Natural killer cell (primary cell): ENCODE data around the gene MYOZ1. TPM values are rescaled to one million over a fixed set of nuclear protein-coding genes. Genes with fewer than 3 reads are reported as not detected.

ENCODE experiments used
- ATAC-seq, 3 donors: fragments of 150-1000 bp in 2 of 3; fragments of 200-7000 bp in 1 of 3; cut with Tn5 transposase; 1 replicate in 1 of 3; 2 replicates in 2 of 3; pipeline ENCODE4 v1.10.0; 2021; ENCODE audit warnings: mild to moderate bottlenecking in 2 of 3, moderate library complexity in 2 of 3
- DNase-seq, 2 donors: peaks; one replicate each; pipeline versions ENCODE4 v3.0.0 to v3.0.0-alpha.2; 2013 to 2021; ENCODE audit warnings: mixed read lengths in 1 of 2
- H3K27ac ChIP-seq: one replicate; pipeline ENCODE4 v1.5.1; 2013; ENCODE audit warnings: mild to moderate bottlenecking, low read length
- H3K27me3 ChIP-seq: one replicate; pipeline ENCODE4 v1.6.1; 2013; ENCODE audit warnings: low read length; ENCODE audit not compliant: control insufficient read depth, insufficient read depth
- H3K36me3 ChIP-seq: one replicate; pipeline ENCODE4 v1.6.1; 2013; ENCODE audit warnings: low read length; ENCODE audit not compliant: control insufficient read depth, insufficient read depth
- H3K4me1 ChIP-seq: one replicate; pipeline ENCODE4 v1.6.1; 2013; ENCODE audit warnings: low read length; ENCODE audit not compliant: control insufficient read depth, insufficient read depth
- H3K4me3 ChIP-seq: one replicate; pipeline ENCODE4 v1.5.1; 2013; ENCODE audit warnings: low read length
- H3K9me3 ChIP-seq: one replicate; pipeline ENCODE4 v1.6.1; 2013; ENCODE audit warnings: low read length; ENCODE audit not compliant: control insufficient read depth, insufficient read depth
- H3K27ac Mint-ChIP-seq, 2 donors: one replicate each; pipeline ENCODE4 v1.8.0; 2022; ENCODE audit warnings: mild to moderate bottlenecking in 2 of 2, mixed read lengths in 2 of 2, moderate library complexity in 1 of 2
- H3K27me3 Mint-ChIP-seq, 2 donors: one replicate each; pipeline ENCODE4 v1.8.0; 2022; ENCODE audit warnings: low read depth in 2 of 2, mixed read lengths in 2 of 2
- H3K36me3 Mint-ChIP-seq: one replicate; pipeline ENCODE4 v1.8.0; 2022; ENCODE audit warnings: mixed read lengths
- H3K4me1 Mint-ChIP-seq, 2 donors: one replicate each; pipeline ENCODE4 v1.8.0; 2022; ENCODE audit warnings: mixed read lengths in 2 of 2
- H3K4me3 Mint-ChIP-seq: one replicate; pipeline ENCODE4 v1.8.0; 2022; ENCODE audit warnings: mild to moderate bottlenecking, moderate library complexity, mixed read lengths
- H3K9me3 Mint-ChIP-seq, 2 donors: one replicate each; pipeline ENCODE4 v1.8.0; 2022; ENCODE audit warnings: mixed read lengths in 2 of 2
- CTCF ChIP-seq: fragments of 200-600 bp; IDR thresholded peaks from one replicate; pipeline ENCODE4 v1.8.0; 2022; ENCODE audit warnings: antibody characterized with exemption
- WGBS: methylation state at CpG from one replicate; pipeline ENCODE4 v1.1.7; 2013; ENCODE audit warnings: missing lambda C conversion rate; ENCODE audit not compliant: insufficient coverage; 5-methylcytosine and 5-hydroxymethylcytosine counted together
- intact Hi-C: fragments of 100-400 bp; cut with micrococcal nuclease; formaldehyde crosslinking; loops from one replicate; pipeline ENCODE4 v1.14.2; 2022
- total RNA-seq, 4 donors: library from RNA; stranded (reverse); fragments of 120-200 nt in 1 of 4; gene quantifications; one replicate each; pipeline versions ENCODE4 v1.2.3 to v1.2.4, GENCODE V29; 2013 to 2022

MYOZ1 gene
- total RNA-seq, 3 donors from 2014 or later (not counting 1 experiment from before 2014, with no cell fraction given), result not detected

DNA sequence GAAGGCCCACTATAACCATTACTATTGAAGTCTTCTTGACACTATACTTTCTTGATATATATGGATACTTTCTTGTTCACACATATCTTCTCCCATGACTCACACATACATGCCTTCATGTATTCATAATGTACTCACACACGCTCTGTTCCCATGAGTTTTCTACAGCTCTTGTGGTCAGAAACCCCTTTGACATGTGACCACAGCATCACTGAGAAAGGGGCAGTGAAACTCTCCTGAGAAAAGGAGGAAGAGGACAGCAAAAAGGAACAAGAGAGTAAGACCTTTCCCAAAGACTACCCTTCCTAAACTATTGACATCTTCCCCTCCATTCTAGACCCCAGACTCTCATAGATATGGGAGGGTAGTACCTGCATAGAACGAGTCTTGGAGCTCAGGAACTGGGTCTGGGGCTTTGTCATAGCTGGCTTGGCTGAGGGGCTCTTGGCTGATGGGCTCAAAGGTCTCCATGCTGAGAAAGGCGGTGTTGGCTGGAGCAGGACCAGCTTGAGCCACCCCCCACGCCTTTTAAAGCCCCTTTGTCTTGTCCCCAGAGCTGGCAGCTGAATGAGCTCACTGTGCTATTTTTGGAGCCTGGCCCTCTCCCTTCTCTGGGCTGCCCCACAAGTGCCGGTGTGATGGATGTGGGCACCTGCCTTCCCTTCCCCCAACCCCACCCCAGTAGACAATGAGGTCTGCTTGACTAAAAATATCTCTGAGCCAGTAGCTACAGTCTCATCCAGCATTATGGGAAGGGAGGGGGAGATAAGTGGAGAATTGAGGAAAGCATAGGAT, 9.5 kb upstream of the MYOZ1 start:
- H3K4me3 Mint-ChIP-seq, result no peak overlapping the region

GRCh38 chr10:73649876-73650536, 8.7 kb upstream of the MYOZ1 start:
- H3K4me3 Mint-ChIP-seq, result no peak overlapping the region
- H3K27ac ChIP-seq, result no peak overlapping the region
- intact Hi-C loops, result no loop called here

More for the DNA sequence above, 9.5 kb upstream of the MYOZ1 start:
- intact Hi-C loops, result no loop called here
- Histone ChIP-seq H3K27ac (no peak overlapping the region), H3K9me3 (no peaks in the 10 kb centered on the region), H3K27me3 (no peaks in the 10 kb centered on the region), H3K4me3 (no peak overlapping the region), H3K4me1 (peaks cover 17% of the 10 kb centered on the region), H3K36me3 (no peaks in the 10 kb centered on the region)
- WGBS, result 52% methylated on average over 4 of the region's 5 CpGs
- DNase-seq, result no peak
- H3K36me3 Mint-ChIP-seq, result no peaks in the 10 kb centered on the region
- H3K27me3 Mint-ChIP-seq, result no peaks in the 10 kb centered on the region
- H3K9me3 Mint-ChIP-seq, result no peaks in the 10 kb centered on the region
- ATAC-seq, result no peak
- H3K4me1 Mint-ChIP-seq, result peaks cover 0 to 19% of the 10 kb centered on the region in 2 donors
- no peak for TF ChIP-seq CTCF
- peak overlapping the region in 1 of 2 donors; percentile 7 for H3K27ac Mint-ChIP-seq

DNA sequence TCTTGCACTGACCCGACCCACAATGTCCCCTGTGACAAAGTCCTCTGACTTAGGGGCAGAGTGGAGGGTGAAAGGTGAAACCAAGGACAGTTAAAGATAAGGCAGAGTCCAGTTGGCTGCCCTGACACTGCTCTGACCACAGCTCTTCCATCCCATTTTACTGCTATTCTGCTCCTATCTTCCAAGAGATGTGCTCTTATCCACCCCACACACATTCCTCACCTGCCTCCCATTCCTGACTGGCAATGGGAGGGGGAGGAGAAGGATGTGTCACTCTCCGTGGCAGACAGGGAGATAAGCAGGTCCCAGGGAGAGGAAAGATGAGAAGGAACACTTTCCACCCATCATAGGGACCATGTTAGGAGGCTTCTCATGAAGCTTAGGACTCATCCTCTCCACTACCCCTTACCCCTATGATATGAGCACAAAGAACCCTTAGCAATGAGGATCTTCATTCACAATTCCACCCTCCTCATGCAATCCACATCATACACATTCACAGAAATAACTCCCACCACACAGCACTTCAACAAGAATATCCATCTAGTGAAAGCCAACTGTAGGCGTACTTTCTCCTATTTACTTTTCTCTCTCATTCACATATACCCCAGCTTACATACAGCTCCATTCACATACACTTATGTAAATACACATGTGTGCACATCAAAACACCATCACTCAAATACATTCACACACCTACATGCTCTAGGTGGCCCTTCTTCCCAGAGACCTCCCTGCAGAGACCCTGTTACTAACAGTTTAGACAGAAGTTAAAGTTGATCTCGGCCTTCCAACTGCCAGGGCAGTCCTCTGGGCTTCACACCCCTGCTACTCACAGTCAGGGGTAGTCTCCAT, 7.9 kb upstream of the MYOZ1 start:
- DNase-seq (no peak), ATAC-seq (no peak)
- Mint-ChIP-seq H3K4me1 (peaks cover 0 to 19% of the 10 kb centered on the region in 2 donors), H3K9me3 (no peaks in the 10 kb centered on the region), H3K27ac (no peak overlapping the region), H3K4me3 (peak overlapping the region; percentile 56), H3K27me3 (no peaks in the 10 kb centered on the region), H3K36me3 (no peaks in the 10 kb centered on the region)
- Histone ChIP-seq H3K36me3 (no peaks in the 10 kb centered on the region), H3K27ac (no peak overlapping the region), H3K4me3 (no peak overlapping the region), H3K4me1 (peaks cover 14% of the 10 kb centered on the region), H3K27me3 (no peaks in the 10 kb centered on the region), H3K9me3 (no peaks in the 10 kb centered on the region)
- 95% methylated on average over 2 of the region's 4 CpGs for WGBS
- intact Hi-C loops, result no loop called here
- no peak for TF ChIP-seq CTCF

More at GRCh38 chr10:73649876-73650536, 8.7 kb upstream of the MYOZ1 start:
- WGBS, result 78% methylated on average over 4 of the region's 6 CpGs
- H3K4me3 ChIP-seq, result no peak overlapping the region
- ATAC-seq, result no peak
- no peaks in the 10 kb centered on the region for H3K36me3 ChIP-seq
- H3K27me3 ChIP-seq, result no peaks in the 10 kb centered on the region
- H3K27me3 Mint-ChIP-seq, result no peaks in the 10 kb centered on the region
- no peaks in the 10 kb centered on the region for H3K9me3 ChIP-seq
- H3K36me3 Mint-ChIP-seq, result no peaks in the 10 kb centered on the region
- no peak for TF ChIP-seq CTCF
- no peak overlapping the region for H3K27ac Mint-ChIP-seq
- H3K4me1 ChIP-seq, result peaks cover 14% of the 10 kb centered on the region
- no peak for DNase-seq
- H3K4me1 Mint-ChIP-seq, result peaks cover 0 to 19% of the 10 kb centered on the region in 2 donors
- no peaks in the 10 kb centered on the region for H3K9me3 Mint-ChIP-seq
